Measurements from ENCODE around the gene ACYP2. TPM values are rescaled to one million over a fixed set of nuclear protein-coding genes. Genes with fewer than 3 reads are reported as not detected.

The ACYP2 gene
- total RNA-seq, 1 experiment from 2014 or later, result 10.9 TPM

DNA sequence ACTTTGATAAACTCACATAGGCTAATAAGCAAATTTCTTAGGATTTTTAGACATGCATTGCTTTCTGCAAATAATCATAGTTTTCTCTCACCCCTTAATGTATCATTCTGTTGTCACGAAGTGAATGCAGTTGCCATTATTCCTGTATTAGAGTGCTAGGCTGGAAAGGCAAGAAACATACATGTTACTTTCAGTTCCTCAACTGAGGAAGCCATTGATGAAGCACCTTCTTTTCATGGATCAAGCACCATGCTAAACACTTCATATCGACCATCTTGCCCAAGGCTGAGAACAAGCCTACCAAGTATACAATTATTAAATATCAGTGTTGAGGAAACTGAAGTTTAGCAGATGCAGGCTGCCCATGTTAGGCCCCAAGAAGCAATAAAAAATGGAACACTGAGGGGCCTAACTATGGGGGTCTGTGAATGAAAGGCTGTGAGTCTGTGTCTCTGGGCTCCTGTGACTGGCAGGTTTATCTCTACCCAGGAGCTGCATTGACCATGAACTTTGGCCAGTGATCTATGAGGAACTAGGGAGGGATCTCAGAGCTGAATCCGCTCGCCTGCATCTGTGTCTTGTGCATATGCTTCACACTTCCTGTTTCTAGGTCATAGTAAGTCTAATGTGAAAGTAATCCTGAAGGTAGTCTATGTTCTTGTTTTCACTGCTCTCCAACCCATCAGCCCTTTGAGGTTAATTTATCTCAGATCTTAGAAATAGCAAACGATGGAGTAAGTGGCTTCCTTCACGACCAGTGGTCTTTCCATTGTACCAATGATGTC is 156.6 kb downstream of the ACYP2 start:
- CTCF ChIA-PET, result no interaction called here
- BruUV-seq (replicated peaks), result no TSS peak
- Mint-ChIP-seq H3K9me3 (ENCODE audit: low read depth, unreplicated experiment) (peaks cover 3% of the 10 kb centered on the region), H3K36me3 (ENCODE audit: insufficient read depth, unreplicated experiment) (no peaks in the 10 kb centered on the region), H3K27me3 (ENCODE audit: unreplicated experiment) (no peaks in the 10 kb centered on the region), H3K4me1 (ENCODE audit: low read depth, unreplicated experiment) (no peaks in the 10 kb centered on the region), H3K4me3 (ENCODE audit: low read depth, unreplicated experiment) (no peak overlapping the region), H3K27ac (ENCODE audit: unreplicated experiment) (no peak overlapping the region)
- intact Hi-C loops (cut with micrococcal nuclease; ENCODE audit: unreplicated experiment), result no loop called here
- no peak for DNase-seq
- TF ChIP-seq, protein P1, sequence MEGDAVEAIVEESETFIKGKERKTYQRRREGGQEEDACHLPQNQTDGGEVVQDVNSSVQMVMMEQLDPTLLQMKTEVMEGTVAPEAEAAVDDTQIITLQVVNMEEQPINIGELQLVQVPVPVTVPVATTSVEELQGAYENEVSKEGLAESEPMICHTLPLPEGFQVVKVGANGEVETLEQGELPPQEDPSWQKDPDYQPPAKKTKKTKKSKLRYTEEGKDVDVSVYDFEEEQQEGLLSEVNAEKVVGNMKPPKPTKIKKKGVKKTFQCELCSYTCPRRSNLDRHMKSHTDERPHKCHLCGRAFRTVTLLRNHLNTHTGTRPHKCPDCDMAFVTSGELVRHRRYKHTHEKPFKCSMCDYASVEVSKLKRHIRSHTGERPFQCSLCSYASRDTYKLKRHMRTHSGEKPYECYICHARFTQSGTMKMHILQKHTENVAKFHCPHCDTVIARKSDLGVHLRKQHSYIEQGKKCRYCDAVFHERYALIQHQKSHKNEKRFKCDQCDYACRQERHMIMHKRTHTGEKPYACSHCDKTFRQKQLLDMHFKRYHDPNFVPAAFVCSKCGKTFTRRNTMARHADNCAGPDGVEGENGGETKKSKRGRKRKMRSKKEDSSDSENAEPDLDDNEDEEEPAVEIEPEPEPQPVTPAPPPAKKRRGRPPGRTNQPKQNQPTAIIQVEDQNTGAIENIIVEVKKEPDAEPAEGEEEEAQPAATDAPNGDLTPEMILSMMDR (IDR thresholded peaks at IDR 0.05; ENCODE audit: unreplicated experiment), result no peak

DNA sequence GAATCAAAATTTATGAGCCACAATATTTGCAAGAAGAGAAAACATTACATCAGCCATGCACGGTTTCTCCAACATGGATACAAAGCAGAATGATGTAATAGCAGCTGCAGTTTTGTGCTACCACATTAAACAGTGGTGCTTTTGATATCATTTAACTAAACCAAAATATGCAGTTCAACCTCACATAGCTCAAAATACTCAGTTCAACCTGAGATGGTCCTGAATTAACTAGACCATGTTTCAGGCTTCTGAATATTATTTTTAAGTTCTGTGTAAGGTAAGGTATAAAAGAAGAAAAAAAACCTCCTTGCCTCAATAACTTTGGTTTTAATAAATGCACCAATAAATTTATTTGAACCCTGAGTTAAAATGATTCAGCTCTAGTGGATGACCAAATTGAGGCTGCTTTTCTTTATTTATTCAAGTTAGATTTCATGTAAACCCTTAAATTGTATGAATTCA is 159.4 kb downstream of the ACYP2 start:
- BruUV-seq (replicated peaks), result no TSS peak
- TF ChIP-seq, protein P1 (IDR thresholded peaks at IDR 0.05; ENCODE audit: unreplicated experiment), result no peak
- Mint-ChIP-seq H3K27ac (ENCODE audit: unreplicated experiment) (no peak overlapping the region), H3K36me3 (ENCODE audit: insufficient read depth, unreplicated experiment) (no peaks in the 10 kb centered on the region), H3K4me3 (ENCODE audit: low read depth, unreplicated experiment) (no peak overlapping the region), H3K9me3 (ENCODE audit: low read depth, unreplicated experiment) (peaks cover 3% of the 10 kb centered on the region), H3K4me1 (ENCODE audit: low read depth, unreplicated experiment) (no peaks in the 10 kb centered on the region), H3K27me3 (ENCODE audit: unreplicated experiment) (no peaks in the 10 kb centered on the region)
- DNase-seq, result no peak
- CTCF ChIA-PET, result interaction anchor here (0.6 to 0.9 kb wide), 2 partner anchors 83 to 167 kb away, joined by 3 read pairs; no protein-coding TSS in a partner anchor
- intact Hi-C loops (cut with micrococcal nuclease; ENCODE audit: unreplicated experiment), result no loop called here

DNA sequence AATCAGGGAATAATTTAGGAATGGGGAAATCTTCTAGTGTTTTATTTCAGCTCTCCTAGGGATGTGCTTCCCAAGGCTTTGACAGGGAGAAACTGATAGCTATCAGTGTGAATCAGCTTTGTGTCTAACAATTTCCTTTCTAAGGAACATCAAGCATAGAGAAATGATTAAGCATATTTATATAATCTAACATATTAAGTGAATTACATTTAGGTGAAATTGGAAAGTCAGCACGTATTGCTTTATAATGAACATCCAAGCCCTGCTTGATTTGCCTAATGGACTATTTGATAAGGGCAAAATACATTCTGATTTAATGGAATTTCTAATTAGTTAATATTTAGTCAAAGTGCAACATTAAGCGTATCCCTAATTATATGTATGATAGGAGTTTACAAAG is 160.1 kb downstream of the ACYP2 start:
- TF ChIP-seq, protein P1 (IDR thresholded peaks at IDR 0.05; ENCODE audit: unreplicated experiment), result no peak
- BruUV-seq (replicated peaks), result no TSS peak
- CTCF ChIA-PET, result interaction anchor here (0.6 kb wide), 1 partner anchor 82 kb away, joined by 3 read pairs; no protein-coding TSS in a partner anchor
- H3K4me3 Mint-ChIP-seq (ENCODE audit: low read depth, unreplicated experiment), result no peak overlapping the region
- no peaks in the 10 kb centered on the region for H3K27me3 Mint-ChIP-seq (ENCODE audit: unreplicated experiment)
- intact Hi-C loops (cut with micrococcal nuclease; ENCODE audit: unreplicated experiment), result no loop called here
- no peak for DNase-seq
- no peaks in the 10 kb centered on the region for H3K36me3 Mint-ChIP-seq (ENCODE audit: insufficient read depth, unreplicated experiment)
- no peaks in the 10 kb centered on the region for H3K4me1 Mint-ChIP-seq (ENCODE audit: low read depth, unreplicated experiment)
- H3K9me3 Mint-ChIP-seq (ENCODE audit: low read depth, unreplicated experiment), result peaks cover 3% of the 10 kb centered on the region
- H3K27ac Mint-ChIP-seq (ENCODE audit: unreplicated experiment), result no peak overlapping the region

DNA sequence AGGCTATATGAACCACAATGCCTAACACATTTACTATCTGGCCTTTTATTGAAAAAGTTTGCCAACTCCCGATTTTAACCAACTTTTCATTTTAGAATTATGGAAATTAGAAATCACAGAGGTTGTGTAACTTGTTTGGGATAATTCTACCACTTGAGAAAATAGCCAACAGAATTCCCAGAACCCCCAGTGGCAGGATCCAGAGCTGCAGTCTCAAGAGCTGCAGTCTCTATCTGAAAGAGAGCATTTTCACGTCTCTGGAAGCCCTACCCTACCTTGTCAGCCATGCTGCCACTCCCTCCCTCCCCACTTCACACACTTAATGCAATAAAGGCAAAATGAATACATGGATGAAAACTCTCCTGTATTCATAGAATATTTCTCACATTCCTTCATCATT is 164.0 kb downstream of the ACYP2 start:
- no peak overlapping the region for H3K27ac Mint-ChIP-seq (ENCODE audit: unreplicated experiment)
- H3K4me3 Mint-ChIP-seq (ENCODE audit: low read depth, unreplicated experiment), result no peak overlapping the region
- no peak for DNase-seq
- no peaks in the 10 kb centered on the region for H3K36me3 Mint-ChIP-seq (ENCODE audit: insufficient read depth, unreplicated experiment)
- no TSS peak for BruUV-seq (replicated peaks)
- H3K27me3 Mint-ChIP-seq (ENCODE audit: unreplicated experiment), result no peaks in the 10 kb centered on the region
- CTCF ChIA-PET, result no interaction called here
- intact Hi-C loops (cut with micrococcal nuclease; ENCODE audit: unreplicated experiment), result no loop called here
- no peaks in the 10 kb centered on the region for H3K4me1 Mint-ChIP-seq (ENCODE audit: low read depth, unreplicated experiment)
- no peaks in the 10 kb centered on the region for H3K9me3 Mint-ChIP-seq (ENCODE audit: low read depth, unreplicated experiment)
- TF ChIP-seq, protein P1 (IDR thresholded peaks at IDR 0.05; ENCODE audit: unreplicated experiment), result no peak
